Fibroblast of pulmonary artery (primary cell): Measurements from ENCODE around the gene RASD2.
A peak's percentile ranks its signal among the peaks of the same experiment; 100 is the strongest.

ENCODE experiments used
- DNase-seq: peaks from one replicate; pipeline ENCODE4 v3.0.0-alpha.2; 2010; ENCODE audit warnings: low read depth
- H3K4me3 ChIP-seq: replicated peaks from 2 replicates; pipeline ENCODE4 v1.5.1; 2011; ENCODE audit warnings: low read depth, mild to moderate bottlenecking, control low read depth, low read length, moderate library complexity
- TF ChIP-seq, protein P1 (sequence below): IDR thresholded peaks from 2 replicates; pipeline ENCODE4 v1.5.1; 2011; ENCODE audit warnings: mild to moderate bottlenecking, control low read depth, low read length, inconsistent platforms; ENCODE audit errors: missing control alignments

RASD2 gene

DNA sequence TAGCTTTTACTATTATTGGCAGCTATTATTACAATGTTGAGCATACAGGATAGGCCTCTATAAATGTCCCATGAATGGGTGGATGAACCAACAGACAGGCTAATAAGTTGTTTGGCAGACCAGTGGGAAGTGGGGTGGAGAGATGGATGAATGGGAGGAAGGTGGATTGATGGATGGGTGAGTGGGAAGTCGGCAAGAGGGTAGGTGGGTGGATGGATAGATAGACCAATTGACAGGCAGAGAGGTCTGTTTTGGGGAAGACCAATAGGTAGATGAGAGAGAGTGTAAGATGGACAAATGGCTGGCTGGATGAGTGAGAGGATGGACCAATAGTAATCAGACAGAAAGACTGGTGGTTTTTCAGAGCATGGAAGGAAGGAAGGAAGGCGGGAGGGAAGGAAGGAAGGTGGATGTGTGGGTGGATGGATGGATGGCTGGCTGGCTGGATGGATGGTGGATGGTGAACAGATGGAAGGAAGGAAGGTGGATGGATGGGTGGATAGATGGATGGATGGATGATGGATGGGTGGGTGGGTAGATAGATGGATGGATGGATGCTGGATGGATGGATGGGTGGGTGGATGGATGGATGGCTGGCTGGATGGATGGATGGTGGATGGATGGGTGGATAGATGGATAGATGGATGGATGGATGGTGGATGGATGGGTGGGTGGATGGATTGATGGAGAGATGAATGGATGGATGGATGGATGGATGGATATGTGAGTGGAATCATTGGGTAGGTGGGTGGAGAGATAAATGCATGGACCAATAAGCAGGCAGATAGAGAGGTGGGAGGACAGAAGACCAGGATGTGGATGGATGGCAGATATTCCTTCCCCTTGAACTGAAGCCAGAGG, 37.4 kb downstream of the RASD2 start:
- TF ChIP-seq, protein P1, sequence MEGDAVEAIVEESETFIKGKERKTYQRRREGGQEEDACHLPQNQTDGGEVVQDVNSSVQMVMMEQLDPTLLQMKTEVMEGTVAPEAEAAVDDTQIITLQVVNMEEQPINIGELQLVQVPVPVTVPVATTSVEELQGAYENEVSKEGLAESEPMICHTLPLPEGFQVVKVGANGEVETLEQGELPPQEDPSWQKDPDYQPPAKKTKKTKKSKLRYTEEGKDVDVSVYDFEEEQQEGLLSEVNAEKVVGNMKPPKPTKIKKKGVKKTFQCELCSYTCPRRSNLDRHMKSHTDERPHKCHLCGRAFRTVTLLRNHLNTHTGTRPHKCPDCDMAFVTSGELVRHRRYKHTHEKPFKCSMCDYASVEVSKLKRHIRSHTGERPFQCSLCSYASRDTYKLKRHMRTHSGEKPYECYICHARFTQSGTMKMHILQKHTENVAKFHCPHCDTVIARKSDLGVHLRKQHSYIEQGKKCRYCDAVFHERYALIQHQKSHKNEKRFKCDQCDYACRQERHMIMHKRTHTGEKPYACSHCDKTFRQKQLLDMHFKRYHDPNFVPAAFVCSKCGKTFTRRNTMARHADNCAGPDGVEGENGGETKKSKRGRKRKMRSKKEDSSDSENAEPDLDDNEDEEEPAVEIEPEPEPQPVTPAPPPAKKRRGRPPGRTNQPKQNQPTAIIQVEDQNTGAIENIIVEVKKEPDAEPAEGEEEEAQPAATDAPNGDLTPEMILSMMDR, result no peak
- DNase-seq, result no peak
- no peak overlapping the region for H3K4me3 ChIP-seq

DNA sequence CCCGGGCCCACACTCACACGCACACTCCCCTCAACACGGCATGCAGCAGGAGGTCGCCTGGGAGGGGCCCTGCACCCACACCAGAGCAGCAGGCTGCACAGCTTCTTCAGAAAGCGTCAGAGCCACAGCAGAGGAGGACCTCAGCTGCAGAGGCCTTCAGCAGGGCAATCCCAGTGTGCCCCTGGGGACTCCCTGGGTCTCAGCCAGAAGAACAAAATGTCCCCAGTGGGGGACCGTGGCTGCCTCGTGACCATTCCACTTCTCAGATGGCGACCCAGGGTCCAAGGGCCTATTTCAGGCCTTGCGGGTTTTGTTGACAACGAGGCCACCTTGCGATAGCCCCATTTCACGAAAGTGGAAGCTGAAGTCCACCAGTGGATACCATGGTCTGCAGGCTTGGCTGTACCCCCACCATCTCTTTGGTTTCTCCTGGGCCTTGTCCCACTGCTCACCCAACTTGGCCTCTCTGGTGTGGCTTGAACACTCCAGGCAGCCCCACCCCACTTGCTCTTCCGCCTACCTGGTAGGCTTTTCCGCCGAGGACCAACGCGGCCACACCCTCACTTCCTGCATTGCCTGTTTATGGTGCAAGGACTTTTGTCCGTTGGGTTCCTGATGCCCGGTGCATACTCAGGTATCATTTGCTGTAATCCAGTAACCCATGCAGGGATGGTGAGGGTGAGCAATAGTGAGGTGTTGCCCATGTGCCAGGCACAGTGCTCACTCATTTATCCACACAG, 38.4 kb downstream of the RASD2 start:
- TF ChIP-seq, protein P1, result no peak
- no peak for DNase-seq
- H3K4me3 ChIP-seq, result no peak overlapping the region

DNA sequence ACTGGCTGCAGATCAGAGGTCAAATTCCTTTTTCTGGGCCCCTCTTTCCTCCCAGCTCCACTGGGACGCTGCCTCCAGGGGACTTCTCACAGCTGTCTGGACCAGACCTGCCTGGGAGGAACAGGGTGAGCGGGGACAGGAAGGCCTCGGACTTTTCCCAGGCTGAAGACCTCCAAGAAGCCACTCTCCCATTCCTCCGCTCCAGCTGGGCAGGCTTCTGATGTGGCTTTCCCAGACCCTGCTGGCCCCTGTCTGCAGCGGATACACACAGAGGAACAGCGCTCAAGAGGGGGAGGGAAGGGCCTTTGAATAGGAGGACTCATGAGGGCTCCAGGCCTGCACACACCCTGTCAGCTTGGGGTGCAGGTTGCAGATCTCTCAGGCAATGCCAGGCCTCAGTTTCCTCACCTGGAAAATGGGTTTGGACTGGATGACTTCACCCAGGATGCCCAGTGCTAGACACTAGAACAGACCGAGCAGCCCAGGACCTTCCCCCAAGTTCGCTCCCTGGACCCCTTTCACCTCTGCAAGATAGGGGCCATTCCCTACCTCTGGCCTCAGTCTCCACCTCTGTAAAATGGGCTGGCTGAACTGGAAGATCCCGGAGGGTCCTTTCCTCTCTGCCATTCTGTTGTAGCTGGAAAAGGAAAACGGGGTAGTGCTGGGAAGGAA, 39.9 kb downstream of the RASD2 start:
- TF ChIP-seq, protein P1, result no peak
- H3K4me3 ChIP-seq, result no peak overlapping the region
- no peak for DNase-seq

DNA sequence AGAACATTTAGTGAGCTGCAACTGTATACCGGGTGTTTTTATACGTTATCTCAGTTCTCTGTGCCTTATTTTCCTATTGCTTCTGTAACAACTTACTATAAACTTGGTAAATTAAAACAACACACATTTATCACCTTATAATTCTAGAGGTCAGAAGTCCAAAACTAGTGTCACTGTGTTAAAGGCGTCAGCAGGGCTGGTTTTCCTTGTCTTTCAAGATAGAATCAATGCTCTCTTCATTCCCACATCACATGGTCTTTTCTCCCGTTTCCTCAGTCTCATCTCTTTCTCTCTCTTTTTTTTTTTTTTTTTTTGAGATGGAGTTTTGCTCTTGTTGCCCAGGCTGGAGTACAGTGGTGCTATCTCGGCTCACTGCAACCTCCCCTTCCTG, 40.4 kb downstream of the RASD2 start:
- TF ChIP-seq, protein P1, result no peak
- no peak overlapping the region for H3K4me3 ChIP-seq
- no peak for DNase-seq

DNA sequence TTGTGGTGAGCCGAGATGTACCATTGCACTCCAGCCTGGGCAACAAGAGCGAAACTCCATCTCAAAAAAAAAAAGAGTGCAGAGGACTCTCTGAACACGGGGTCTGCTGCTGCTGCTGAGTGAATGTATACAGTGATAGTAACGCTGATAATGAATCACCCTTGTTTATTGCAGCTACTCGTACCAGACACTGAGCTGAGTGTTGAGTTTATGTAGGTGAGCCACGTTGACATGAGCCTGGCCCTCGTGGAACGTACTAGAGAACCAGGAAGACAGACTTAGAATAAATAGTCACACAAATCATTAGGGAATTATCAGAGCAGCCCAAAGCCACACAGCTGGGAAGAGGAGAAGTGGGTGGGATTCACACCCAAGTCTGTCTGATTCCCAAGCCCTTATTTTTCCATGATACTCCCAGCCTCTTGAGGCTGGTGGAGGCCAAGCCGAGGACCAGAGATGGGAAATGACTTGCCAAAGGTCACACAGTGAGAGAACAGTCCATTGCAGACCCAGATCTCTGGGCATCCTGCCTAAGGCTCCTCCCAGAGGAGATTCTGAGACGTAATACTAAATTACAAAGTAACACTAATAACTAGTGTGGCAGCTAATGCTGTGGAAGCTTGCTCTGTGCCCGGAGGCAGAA, 41.7 kb downstream of the RASD2 start:
- no peak overlapping the region for H3K4me3 ChIP-seq
- no peak for DNase-seq
- TF ChIP-seq, protein P1, result no peak

DNA sequence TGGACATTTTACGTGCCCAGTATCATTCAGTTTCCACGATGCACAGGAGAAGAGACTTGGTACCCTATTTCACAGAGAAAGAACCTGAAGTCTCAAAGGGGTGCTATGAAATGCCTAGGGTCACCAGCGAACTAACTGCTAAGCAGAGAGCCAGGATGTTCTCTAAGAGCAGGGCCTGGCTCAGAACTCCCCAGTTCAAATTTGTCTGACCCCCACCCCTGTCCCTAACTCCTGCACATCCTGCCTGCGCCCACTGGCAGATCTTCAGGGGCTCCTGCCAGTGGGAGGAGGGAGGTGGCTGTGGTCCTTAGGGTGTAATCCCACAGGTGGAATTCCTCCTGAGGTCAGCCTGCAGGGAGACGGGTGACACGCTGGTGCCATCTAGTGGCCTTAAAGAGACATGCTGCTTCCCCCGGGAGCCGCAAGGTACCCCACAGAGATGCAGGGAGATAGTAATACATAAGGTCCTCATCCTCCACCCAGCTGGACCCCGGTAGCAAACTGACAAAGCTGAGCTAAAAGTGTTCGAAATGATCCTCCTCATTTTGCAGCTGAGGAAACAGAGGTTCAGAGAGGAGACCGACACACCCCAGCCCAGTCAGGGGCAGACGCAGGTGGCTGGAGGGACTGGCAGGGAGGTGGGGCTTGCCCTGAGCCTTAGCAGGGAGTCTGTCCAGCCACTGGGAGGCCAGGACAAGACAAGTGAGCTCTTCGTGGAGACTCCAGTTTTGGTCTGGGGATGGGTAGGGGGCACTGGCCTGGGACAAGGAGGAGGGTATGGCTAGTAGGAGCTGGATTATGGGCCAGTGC, 42.4 kb downstream of the RASD2 start:
- TF ChIP-seq, protein P1, result peak; percentile 90
- peak; percentile 70 for DNase-seq

More for the DNA sequence above, 42.4 kb downstream of the RASD2 start:
- no peak overlapping the region for H3K4me3 ChIP-seq
